ENCODE measurements around the gene PLXNA2.

The PLXNA2 gene

DNA sequence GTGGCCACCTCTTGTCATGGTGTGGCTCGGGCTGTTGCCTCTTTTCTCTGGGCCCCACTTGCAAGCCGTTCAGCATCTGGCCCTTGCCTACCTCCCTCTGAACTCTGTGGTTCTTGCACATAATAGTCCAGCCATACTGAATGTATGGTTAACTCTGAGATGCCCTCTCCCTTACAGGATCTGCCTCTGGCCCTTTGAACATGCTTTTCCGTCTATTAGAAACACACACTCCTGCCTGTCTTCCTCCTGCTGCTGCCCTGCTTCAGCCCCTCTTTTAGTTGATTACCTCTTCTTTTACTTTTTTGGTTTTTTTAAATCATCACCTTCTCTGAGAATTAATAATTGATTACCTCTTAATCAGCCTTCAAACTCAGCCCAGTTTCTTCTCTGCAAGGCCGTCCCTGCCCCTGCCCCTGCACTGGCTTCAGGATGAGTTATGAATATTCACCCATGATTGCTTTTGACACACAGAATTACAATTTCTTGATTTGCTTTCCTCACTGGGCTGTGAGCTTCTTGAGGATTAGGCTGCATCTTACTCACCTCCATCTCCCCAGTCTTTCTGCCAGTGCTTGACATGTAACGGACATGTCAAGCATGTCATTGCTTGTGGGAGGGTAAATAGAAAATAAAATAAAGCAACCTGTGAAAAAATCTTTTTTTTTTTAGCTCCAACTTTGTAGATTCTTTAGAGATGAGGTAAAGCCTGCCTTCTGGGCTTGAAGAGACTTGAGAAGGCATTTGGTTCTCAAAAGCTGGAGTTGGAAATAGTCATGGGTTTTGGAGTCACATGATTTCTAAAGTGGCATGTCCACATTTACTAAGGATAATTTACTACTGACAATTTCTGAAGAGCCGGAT is 158.3 kb downstream of the PLXNA2 start:
- no peak for DNase-seq

DNA sequence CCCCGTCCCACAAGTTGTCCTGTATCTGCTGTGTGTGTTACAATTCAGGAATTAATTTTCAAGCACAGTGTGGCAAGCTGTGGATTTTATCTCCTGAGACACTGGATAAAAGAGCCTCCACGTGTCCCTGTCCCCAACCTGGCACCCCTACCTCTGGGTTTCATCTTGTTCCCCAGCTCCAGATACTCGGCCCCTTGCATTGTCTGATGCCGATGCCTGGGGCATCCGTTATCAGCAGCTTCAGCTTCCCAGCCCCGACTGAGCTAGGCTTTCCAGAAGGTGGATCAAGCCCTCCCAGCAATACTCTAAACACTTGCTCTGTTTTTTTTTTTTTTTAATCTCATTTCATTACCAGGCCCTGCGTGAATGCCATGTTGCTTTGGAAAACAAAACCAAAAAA is 159.4 kb downstream of the PLXNA2 start:
- DNase-seq: no peak

GRCh38 chr1:208084220-208084619 is 160.0 kb downstream of the PLXNA2 start:
- no peak for DNase-seq

GRCh38 chr1:208083715-208084085 is 160.5 kb downstream of the PLXNA2 start:
- DNase-seq: no peak

DNA sequence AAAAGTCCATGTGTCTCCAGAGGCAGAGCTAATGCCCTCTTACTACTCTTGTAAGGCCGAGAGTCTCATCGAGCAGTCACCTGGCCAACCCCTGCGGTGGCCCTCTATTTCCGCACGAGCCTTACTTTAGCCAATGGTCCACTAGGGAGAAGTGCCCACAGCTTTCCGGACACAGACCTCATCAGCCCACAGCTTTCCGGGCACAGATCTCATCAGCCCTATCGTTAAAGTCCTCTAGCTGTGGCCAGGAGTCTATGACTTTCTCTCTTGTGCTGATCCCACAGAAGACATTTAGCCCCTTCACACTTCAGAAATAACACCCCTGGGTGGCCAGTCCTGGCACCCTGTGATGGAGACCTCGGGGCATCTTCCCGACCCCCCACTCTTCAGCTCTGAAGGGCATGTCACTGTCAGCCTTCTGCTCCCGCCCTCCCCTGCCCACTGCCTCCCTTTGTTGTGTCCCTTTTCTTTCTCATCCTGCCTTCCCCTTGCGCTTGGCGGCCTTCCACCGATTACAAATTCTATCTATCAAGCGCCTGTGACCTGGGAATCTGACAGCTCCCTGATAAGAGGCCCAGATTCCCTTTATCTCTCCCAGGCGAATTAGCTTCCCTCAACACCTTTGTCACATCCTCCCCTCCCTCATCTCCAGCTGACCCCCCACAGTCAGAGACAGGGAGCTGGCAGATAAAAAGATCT is 161.0 kb downstream of the PLXNA2 start:
- DNase-seq: no peak

DNA sequence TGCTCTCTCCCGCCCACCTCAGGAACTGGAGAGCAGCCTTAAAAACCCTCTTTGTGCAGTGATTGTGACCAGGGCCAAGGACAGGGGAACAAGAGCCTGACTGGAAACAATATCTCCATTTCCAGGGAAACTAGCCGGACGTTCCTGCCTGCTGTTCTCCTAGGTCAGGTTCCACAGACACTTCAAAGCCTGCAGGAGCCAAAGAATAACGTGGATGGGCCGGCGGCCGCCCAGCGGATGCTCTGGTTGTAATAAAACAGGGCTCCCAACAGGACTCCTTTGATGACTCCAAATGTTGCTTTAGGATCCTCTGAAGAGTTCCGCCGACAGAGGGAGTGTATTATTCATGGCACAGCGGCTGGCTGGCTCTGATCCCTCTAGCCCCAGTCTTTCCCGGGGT is 162.2 kb downstream of the PLXNA2 start:
- DNase-seq: no peak

- DNase-seq: no peak
These were observed 163.5 kb downstream of the PLXNA2 start for GRCh38 chr1:208080396-208081286.

- DNase-seq: no peak
These were observed 165.0 kb downstream of the PLXNA2 start for GRCh38 chr1:208079161-208079560.

GRCh38 chr1:208078752-208079151 is 165.4 kb downstream of the PLXNA2 start:
- DNase-seq: no peak

DNA sequence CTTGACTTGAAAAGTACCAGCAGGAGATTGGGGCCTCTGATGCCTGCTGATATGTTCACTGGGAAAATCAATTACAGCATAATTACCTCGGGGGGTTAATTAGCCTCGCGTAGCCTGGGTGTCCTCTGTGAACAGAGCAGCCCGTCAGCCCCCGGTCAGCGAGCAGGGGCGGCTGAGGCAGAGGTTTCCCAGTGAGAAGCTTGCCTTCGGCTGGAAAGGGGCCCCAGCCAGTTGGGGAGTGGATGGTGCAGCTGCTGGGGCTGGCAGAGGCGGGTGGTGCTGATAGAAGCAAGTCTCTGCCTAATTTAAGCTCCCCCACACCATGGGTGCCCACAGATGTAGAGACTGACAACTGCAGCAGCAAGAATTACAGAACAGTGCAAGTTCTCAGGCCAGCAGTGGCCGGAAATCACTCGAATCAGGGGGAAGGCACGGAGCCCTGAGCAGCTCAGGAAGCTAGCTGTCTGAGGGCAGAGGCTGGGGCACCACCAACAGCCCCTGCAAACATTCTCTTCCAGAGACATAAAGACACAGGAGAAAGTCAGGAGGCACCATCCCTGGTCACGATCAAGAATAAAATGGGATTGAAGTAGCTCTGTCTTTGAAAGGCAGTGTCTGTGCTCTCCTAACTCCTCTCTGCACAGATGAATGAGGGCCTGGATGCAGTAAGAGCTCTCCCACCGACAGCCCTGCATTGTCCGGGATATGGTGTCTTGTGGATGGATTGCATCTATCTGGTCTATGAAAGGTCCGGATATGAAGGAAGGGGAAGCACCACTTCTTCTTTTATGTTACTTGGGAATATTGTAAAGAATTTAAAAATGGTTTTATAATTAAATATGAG is 166.7 kb downstream of the PLXNA2 start:
- no peak for DNase-seq

DNA sequence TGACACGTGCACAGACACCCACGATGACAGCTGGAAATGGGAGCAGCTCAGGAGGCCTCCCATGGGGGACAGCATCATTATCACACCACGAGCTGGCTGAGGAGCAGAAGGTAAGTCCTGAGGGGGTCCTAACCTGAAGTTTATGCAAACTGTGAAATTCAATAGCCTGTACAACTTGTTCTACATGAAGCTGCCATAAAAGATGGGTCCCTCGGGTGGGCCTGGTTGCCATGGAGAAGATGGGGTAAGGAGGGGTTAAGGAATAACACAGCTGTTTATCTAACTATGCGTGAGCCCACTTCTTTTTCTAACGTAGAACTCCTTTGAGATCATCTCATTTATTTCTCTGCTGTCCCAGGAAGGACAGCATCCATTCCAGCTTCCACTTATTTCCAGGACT is 169.8 kb downstream of the PLXNA2 start:
- no peak for DNase-seq

DNA sequence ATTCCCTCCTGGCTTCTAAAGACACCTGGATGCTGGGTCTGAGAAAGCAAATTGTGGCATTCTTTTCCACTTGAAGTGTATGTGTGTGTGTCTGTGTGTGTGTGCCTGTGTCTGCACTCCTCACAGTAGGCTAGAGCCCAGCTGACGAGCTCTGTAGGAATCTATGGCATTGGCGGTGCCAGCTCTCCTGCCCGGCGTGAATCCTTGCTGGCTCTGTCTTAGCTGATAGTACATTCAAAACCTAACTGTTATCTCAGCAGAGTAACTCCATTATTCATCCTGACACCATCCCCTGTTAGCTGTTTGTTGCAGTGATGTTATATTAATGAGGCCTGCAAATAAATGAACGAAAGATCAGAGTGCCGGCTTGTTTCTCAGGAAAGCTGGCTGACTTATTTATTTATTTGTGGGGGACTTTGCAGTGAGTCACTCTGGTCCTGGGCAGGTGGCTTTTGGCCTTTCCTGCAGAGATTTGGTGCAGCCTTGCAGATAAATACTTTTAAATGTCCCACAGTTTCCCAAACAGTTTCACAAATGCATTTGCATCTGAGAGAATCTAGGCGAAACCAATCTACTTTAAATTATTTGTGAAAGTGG is 172.7 kb downstream of the PLXNA2 start:
- DNase-seq: no peak

- DNase-seq: no peak
These were observed 174.3 kb downstream of the PLXNA2 start for GRCh38 chr1:208069908-208070307.

DNA sequence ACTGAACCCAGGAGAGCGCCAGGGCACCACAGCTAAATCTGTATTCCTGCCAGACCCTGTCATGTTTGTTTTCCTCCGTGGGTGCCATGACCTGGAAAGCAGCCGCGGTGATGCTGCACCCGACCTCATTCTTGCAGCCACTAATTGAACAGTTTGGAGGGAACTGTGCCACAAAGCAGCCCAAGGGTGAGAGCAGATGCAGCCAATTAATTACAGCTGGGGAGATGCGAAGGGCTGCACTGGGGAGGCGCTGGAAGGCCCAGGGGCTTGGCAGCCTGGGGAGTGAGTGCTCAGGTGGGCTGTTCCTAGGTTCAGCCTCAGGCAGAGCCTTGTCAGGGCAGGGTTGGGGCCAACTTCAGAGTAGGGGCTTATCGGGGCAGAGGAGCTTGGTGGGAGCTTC is 174.9 kb downstream of the PLXNA2 start:
- DNase-seq: no peak

- no peak for DNase-seq
These were observed 175.3 kb downstream of the PLXNA2 start for GRCh38 chr1:208068908-208069307.

DNA sequence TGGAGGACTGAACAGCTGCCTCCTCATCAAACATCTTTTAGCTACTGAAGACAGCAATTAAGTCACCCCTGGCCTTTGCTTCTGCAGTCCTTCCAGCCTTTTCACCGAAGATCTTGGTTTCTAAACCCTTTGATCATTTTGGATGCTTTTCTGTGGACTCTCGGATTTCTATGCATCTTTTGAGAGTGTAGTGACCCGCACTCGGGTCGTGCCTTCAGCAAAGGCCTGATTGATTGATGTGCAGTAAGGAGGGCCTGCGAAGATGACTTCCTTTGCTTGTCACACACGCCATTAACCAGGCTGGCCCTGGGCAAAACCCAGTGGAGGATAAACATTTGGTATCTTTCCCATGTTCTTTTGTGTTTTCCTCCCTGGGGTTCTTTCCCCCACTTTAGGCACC is 175.8 kb downstream of the PLXNA2 start:
- no peak for DNase-seq

DNA sequence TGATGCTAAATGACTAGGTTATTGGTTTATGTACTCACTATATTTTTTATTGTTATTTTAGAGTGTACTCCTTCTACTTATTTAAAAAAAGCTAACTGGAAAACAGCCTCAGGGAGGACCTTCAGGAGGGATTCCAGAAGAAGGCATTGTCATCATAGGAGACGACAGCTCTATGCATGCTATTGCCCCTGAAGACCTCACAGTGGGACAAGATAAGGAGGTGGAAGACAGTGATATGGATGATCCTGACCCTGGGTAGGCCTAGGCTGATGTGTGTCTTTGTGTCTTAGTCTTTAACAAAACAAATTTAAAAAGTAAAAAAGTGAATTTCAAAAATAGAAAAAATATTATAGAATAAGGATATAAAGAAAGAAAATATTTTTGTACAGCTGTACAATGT is 177.6 kb downstream of the PLXNA2 start:
- DNase-seq: no peak

GRCh38 chr1:208065862-208066261 is 178.3 kb downstream of the PLXNA2 start:
- DNase-seq: no peak

DNA sequence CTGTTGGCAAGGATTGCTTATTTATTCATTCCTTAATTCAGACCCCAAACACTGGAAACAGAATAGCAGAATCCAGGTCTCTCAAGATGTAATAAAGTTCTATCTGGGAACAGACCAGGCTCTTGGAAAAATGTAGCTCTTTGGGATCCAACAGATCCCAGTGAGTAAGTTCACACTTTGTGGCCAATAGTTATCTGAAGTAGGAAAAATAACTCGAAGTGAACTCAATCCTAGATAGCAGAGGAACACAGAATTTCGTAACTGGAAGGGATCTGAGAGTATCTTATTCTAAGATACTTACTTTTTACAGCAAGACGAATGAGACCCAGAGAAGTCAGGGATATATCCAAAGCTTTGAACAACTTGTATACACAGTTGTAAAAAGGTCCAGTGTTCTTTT is 182.6 kb downstream of the PLXNA2 start:
- no peak for DNase-seq

- no peak for DNase-seq
These were observed 183.1 kb downstream of the PLXNA2 start for GRCh38 chr1:208061118-208061517.

- no peak for DNase-seq
These were observed 183.8 kb downstream of the PLXNA2 start for GRCh38 chr1:208060215-208060869.
